Suprapubic skin (tissue), 3 donors: ENCODE measurements around the gene C2CD4C.

Experiments
- EP300 ChIP-seq: sonication (generic); formaldehyde crosslinking; IDR thresholded peaks from one replicate; pipeline ENCODE4 v1.6.1; 2017; ENCODE audit warnings: antibody characterized with exemption
- TF ChIP-seq, protein P1 (sequence below), 2 donors: fragments of 200-600 bp in 1 of 2; fragments of 450-650 bp in 1 of 2; sonication (generic) in 1 of 2; IDR thresholded peaks; one replicate each; pipeline ENCODE4 v1.5.1; 2016 to 2019; ENCODE audit warnings: antibody characterized with exemption in 2 of 2, mild to moderate bottlenecking in 1 of 2, moderate library complexity in 1 of 2

DNA sequence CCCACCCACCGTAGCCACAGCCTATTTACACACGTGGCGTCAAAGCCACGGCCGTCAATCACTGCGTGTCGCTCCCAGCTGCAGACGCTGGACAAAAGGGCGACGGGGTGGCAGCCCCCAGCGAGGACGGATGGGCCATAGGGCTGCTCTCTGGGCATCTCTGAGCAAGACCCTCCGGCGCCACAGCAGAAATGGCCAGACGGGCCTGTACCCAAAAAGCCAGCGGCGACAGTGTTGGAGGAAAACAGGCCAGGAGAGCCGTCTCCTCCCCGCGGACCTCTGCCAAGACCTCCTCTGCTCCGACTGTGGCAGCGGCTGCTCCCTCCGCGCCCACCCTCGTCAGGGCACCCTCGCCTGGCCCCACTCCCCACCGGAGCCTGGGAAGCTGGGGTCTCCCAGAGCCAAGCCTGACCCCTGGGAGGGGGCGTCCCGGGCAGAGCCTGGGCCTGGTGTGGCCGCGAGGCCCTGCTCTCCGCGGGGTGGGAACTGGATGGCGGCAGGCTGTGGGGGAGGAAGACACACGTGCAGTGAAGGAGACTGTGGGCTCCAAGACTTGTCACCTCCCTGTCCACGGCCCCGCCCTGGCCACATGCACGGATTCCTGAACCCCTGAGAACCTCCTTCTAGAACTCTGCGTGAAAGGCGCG, 2.7 kb downstream of the C2CD4C start:
- TF ChIP-seq, protein P1, sequence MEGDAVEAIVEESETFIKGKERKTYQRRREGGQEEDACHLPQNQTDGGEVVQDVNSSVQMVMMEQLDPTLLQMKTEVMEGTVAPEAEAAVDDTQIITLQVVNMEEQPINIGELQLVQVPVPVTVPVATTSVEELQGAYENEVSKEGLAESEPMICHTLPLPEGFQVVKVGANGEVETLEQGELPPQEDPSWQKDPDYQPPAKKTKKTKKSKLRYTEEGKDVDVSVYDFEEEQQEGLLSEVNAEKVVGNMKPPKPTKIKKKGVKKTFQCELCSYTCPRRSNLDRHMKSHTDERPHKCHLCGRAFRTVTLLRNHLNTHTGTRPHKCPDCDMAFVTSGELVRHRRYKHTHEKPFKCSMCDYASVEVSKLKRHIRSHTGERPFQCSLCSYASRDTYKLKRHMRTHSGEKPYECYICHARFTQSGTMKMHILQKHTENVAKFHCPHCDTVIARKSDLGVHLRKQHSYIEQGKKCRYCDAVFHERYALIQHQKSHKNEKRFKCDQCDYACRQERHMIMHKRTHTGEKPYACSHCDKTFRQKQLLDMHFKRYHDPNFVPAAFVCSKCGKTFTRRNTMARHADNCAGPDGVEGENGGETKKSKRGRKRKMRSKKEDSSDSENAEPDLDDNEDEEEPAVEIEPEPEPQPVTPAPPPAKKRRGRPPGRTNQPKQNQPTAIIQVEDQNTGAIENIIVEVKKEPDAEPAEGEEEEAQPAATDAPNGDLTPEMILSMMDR (IDR thresholded peaks at IDR 0.05): no peak
- TF ChIP-seq EP300: no peak
